RPMI8226 (cell line): ENCODE data around the gene SPOPL.
"Not testable (repeated sequence)": the region's sequence is repeated elsewhere in the genome, so short reads cannot be mapped to it uniquely, and the experiment has no call there.

Experiments
- DNase-seq: peaks from one replicate; pipeline ENCODE4 v3.0.0-alpha.2; 2015

SPOPL gene

DNA sequence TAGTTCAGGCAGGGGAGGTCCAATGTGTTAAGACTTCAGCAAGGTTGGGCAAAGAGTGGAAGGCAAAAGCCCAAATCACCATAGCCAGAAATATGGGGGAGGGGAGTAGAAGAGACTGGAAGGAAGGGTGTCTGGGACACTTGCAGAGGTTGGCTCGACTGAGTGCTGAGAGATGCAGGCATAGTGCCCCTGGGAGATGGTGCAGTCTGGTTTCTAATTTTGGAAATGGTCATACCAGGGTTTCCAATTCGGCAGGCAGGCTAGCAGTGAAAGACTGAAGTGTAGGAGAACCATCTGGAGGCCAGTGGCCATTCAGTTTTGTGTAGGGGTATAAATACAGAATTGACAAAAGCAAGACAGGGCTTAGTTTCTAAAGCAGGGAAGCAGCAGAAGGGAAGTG is 6.2 kb upstream of the SPOPL start:
- DNase-seq = no peak

GRCh38 chr2:138496096-138496651 is 5.4 kb upstream of the SPOPL start:
- DNase-seq = no peak

- no peak for DNase-seq
These were observed 4.3 kb upstream of the SPOPL start for GRCh38 chr2:138497294-138497693.

- no peak for DNase-seq
These were observed 1.9 kb upstream of the SPOPL start for GRCh38 chr2:138499684-138500083.

DNA sequence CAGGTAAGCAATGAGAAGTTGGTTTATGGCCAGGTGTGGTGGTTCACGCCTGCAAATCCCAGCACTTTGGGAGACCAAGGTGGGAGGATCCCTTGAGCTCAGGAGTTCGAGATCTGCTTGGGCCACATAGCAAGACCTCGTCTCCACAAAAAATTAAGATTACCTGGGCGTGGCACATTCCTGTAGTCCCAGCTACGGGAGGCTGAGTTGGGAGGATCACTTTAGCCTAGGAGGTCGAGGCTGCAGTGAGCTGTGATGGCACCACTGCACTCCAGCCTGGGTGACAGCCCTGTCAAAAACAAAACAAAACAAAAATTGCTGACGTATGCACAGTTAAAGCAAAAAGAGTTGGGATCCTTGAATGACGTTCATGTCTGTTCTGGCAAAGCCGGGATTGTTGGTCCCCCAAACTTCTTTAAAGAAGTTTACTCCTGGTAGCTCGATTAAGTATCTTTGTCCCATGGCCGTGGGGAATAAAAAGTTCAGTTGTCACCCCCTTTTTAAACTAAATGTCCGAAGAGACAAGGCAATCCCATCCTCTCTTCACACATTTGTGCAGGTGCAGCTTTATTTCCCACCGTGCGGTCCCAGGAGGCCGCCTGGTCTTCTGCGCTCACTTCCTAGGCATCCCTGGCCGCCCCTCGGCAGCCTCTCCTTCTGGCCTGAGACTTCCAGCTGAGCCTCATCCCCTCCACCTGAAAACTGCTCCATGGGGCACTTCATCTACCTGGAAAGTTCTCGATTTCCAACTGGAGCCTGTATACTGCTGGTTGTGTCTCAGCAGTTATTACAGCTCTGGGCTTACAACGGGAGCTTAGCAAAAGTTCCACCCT is 762 bp upstream of the SPOPL start:
- peak; percentile 9 for DNase-seq

GRCh38 chr2:138502255-138503086 is 901 bp downstream of the SPOPL start:
- DNase-seq = peak; percentile 32

DNA sequence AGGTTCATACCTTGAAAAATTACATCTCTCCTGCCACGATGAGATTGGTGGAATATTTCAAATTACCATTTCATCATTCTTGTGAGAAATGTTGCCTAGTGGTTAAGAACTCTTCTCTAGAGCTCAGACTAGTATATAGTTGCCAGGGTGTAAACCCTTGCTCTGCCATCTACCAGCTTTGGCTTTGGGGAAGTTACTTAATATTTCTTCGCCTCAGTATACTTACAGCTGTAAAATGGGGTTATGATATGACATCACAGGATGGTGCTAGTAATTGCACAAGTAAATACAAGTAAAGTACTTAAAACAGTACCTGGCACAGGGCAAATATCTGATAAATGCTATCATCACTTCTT is 1.5 kb downstream of the SPOPL start:
- peak; percentile 5 for DNase-seq

- DNase-seq = peak; percentile 5
These were observed 2.1 kb downstream of the SPOPL start for GRCh38 chr2:138503652-138504051.

- DNase-seq = no peak
These were observed 2.5 kb downstream of the SPOPL start for GRCh38 chr2:138504092-138504491.

DNA sequence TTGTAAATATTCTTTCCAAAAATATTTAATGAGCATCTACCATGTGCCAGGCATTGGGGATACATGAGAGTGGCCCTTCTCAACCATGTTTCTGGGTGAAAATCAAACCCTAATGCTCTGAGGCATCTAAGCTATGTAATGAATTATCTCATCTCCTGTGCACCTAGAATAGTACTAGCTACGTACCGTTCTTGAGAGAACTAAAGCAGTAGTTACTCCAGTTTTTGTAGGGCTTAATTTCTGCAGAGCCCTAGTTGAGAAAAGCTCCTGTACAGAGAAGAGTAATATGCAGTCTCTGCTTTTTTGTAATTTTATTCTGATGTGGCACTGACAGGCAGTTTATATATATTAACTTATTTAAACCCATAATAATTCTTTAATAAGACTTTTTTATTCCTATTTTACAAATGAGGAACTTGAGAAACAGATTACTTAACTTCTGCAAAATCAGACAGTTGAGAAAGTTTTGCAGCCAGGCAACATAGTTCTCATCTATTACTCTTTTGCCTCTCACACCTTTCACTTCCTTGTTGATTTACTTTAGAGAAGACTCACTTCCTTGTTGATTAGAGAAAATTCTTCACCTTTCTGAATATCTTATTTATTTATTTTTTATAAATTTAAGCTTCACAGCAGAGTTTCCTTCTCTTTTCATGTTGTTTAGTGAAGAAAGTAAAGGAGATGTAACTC is 3.1 kb downstream of the SPOPL start:
- DNase-seq = peak; percentile 56

GRCh38 chr2:138507267-138507666 is 5.7 kb downstream of the SPOPL start:
- DNase-seq = no peak

GRCh38 chr2:138510319-138510718 is 8.7 kb downstream of the SPOPL start:
- no peak for DNase-seq

- no peak for DNase-seq
These were observed 11.1 kb downstream of the SPOPL start for GRCh38 chr2:138512672-138513071.

GRCh38 chr2:138514173-138514572 is 12.6 kb downstream of the SPOPL start:
- no peak for DNase-seq

DNA sequence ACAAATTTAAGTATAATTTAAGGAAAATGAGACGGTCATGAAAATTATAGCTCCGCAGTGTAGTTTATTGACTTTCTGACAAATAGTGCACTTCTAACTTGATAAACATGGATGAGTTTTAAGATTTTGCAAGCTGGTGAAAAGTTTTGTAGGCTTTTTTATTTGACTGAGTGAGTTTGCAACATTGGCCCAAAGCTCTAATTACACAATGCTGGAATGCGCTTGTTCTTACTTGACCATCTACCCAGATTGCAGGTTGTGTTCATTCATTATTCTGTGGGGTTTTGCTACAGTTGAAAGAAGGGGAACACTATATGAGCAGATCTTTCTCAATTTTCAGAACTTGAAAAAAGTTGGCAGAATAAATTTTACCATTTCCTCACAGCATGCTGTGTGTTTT is 13.5 kb downstream of the SPOPL start:
- no peak for DNase-seq

GRCh38 chr2:138516030-138516704 is 14.6 kb downstream of the SPOPL start:
- no peak for DNase-seq

DNA sequence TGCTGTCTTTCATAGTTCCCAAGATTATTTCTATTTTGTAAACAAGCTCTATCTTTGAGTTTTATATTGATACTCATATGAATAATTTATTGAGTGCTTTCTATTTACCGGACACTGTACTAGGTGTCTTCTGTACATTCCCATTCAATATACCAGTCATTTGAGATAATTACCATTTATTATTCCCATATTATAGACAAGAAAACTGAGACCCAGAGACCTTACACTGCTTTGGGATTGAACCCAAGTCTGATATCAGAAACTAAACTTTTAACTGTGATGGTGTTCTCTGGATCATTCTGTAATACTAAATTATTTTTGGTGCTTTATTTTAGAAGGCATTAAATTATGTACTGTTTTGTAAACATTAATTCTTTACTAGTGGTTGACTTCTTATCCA is 17.3 kb downstream of the SPOPL start:
- DNase-seq = no peak

GRCh38 chr2:138521821-138522220 is 20.3 kb downstream of the SPOPL start:
- no peak for DNase-seq

DNA sequence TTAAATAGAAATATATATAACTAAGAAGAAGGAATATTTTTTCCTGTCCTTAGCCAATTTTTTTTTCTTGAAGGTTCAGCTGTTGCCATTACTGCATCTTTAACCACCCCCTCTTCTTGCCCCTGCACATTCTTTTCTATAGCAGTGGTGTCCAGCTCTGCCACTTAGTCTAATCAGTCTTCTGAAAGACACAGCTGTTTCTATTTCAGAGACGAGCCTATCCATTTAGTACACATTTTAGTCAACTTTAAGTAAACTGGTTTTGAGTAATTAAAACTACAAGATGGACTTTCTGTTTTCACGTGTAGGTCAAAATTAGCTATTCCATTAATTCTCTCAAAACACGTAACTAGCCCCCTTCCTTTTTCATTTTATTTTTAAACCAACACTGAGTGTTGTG is 21.0 kb downstream of the SPOPL start:
- no peak for DNase-seq

- not testable (repeated sequence) for DNase-seq
These were observed 21.6 kb downstream of the SPOPL start for GRCh38 chr2:138523018-138523672.

- DNase-seq = not testable (repeated sequence)
These were observed 22.1 kb downstream of the SPOPL start for GRCh38 chr2:138523673-138524042.

GRCh38 chr2:138524353-138524752 is 22.8 kb downstream of the SPOPL start:
- DNase-seq = not testable (repeated sequence)
